HG02884 (cell line): ENCODE measurements around the gene LRRTM4.
"Not testable (repeated sequence)": the region's sequence is repeated elsewhere in the genome, so short reads cannot be mapped to it uniquely, and the experiment has no call there.

Experiments used
- ATAC-seq: cut with Tn5 transposase; IDR thresholded peaks from one replicate; pipeline ENCODE4 v1.9.1; 2021; ENCODE audit warnings: mild to moderate bottlenecking, moderate library complexity; ENCODE audit not compliant: unreplicated experiment

Gene LRRTM4

DNA sequence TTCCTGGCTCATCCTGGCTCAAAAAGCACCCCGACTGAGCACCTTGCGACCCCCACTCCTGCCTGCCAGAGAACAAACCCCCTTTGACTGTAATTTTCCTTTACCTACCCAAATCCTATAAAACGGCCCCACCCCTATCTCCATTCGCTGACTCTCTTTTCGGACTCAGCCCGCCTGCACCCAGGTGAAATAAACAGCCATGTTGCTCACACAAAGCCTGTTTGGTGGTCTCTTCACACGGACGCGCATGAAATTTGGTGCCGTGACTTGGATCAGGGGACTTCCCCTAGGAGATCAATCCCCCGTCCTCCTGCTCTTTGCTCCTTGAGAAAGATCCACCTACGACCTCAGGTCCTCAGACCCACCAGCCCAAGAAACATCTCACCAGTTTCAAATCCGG, 433.8 kb downstream of the LRRTM4 start:
- not testable (repeated sequence) for ATAC-seq

DNA sequence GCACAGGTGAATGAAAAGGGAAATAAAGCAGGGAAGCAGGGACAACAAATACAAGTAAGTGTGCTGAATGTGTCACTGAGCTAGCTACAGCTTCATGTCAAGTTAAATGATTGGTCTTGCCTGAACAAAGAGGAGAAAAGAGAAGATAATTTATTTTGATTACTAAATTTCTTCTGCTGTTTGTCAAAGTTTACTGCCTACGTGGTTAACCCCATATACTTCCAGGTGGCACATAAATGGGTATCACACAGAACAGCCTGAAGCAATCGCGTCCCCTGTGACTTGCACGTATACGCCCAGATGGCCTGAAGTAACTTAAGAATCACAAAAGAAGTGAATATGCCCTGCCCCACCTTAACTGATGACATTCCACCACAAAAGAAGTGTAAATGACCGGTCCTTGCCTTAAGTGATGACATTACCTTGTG, 434.2 kb downstream of the LRRTM4 start:
- no peak for ATAC-seq

- ATAC-seq = no peak
Observed at GRCh38 chr2:77086478-77086877, 435.7 kb downstream of the LRRTM4 start.

DNA sequence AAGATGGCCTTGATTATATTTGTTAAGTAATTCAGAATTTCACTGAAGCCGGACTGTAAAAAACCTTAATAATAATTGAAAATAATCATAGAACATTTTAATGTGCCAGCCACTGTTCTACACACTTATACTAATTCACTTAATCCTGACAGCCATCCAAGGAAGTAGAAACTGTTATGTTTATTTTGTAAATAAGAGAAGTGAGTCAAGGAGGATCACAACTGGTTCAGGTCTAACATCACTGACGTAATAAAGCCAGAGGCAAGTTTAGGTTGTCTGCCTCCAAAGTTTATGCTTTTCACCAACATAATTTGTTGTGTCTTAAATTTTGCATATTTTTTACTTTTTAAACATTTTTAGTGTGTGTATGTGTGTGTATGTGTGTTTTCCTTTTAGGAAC, 436.1 kb downstream of the LRRTM4 start:
- ATAC-seq = no peak

DNA sequence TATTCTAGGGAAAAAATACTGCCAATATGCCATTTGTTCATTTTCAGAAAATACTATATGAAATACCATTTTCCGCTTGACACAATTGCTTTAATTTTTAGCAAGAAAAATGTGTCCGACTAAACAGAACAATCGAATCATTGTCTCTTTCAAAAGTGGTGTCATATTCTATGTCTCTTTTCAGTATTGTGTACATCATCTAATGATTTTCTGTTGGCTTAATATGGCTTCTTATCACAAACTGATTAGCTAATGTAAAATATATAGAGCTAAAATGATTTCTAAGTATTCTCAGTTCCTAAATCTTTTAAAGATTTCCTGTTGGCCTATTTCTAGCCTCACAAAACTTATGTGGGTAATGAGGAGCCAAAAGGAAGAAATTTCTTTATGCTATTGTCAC, 436.6 kb downstream of the LRRTM4 start:
- ATAC-seq = no peak

- no peak for ATAC-seq
Observed at GRCh38 chr2:77081597-77081996, 440.6 kb downstream of the LRRTM4 start.

GRCh38 chr2:77064324-77064723, 457.9 kb downstream of the LRRTM4 start:
- no peak for ATAC-seq

- ATAC-seq = no peak
Observed at GRCh38 chr2:77054938-77055337, 467.2 kb downstream of the LRRTM4 start.

DNA sequence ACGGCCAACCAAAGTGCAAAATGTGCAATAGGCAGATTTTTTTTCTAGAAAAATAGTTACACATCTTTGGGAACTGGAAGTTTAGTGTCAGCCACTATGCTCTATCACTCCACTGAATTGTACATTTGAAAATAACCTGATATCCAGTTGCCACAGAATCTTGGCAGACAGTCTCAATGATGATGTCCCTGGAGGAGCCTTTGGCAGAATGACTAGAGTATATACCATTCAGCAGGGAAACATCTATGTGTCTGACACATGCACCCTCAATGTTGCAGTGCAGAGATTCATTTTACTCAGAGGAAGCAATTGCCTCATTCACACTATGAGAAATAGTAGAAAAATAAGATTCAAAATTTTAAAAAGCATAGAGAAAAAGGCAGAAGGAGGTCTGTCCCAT, 475.8 kb downstream of the LRRTM4 start:
- no peak for ATAC-seq

DNA sequence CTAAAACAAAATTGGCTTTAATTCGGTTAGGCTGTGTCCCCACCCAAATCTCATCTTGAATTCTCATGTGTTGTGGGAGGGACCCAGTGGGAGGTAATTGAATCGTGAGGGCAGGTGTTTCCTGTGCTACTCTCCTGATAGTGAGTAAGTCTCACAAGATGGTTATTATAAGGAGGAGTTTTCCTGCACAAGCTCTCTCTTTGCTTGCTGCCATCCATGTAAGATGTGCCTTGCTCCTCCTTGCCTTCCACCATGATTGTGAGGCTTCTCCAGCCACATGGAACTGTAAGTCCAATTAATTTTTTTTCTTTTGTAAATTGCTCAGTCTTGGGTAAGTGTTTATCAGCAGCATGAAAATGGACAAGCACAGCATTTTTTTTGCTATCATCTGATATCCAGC, 476.7 kb downstream of the LRRTM4 start:
- ATAC-seq = not testable (repeated sequence)

DNA sequence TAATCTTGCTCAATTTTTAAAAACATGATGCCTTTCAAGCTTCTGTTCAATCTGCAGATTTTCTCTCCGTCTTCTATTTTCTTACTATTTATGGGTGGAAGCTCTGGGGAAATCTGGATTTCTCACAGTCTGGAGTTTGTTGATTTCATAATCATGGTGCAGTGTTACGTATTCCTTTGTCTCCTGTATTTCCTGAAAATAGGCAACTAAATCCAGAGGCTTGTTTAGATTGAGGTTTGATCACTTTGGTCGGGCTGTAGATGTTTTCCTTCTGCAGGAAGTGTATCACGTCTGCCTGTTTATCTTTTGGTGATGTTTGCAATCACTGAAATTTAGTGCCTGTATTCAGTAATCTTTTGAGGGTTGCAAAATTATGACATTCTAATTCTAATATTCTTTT, 487.7 kb downstream of the LRRTM4 start:
- no peak for ATAC-seq

- not testable (repeated sequence) for ATAC-seq
Observed at GRCh38 chr2:77029237-77029636, 492.9 kb downstream of the LRRTM4 start.

DNA sequence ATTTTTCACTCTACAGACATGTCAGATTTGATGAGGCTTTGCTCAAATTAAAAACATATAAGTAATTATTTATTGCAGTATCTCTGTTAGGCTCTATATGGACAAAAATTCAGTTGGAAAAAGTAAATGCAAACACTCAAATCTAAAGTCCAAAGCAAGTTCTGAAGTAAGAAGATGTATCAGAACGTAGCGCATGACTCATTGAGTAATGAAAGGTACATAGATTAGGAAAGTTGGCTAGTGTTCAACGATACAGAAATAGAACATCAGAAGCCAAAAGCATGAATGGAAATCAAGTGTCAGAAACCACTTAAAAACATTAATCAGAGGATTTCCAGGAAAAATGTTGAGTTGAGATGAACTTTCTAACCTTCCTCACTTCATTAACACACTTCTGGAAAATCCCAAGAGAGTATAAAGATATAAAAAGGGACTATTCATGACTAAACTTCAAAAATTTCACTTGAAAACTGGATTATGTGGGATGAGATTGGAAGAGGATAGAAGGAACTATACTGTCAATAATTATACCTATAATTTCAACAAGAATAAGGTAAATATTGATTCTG, 494.1 kb downstream of the LRRTM4 start:
- ATAC-seq = no peak

DNA sequence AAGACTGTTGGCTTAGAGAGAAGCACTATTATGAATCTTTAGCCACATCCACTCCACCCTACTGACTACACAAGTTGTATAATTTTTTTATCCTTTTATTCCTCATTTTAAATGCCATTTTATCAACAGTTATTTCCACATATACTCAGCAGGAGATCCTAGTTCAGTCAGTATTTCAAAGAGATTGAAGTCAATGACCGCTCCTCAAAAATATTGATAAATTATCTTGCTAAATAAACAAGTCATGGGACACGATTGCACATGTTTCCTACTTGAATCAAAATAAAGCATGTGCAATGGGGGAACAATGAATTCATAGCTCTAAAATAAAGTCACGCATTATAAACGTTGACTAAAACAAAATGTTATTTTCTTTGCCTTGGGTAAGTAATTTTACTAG, 496.5 kb downstream of the LRRTM4 start:
- ATAC-seq = no peak

DNA sequence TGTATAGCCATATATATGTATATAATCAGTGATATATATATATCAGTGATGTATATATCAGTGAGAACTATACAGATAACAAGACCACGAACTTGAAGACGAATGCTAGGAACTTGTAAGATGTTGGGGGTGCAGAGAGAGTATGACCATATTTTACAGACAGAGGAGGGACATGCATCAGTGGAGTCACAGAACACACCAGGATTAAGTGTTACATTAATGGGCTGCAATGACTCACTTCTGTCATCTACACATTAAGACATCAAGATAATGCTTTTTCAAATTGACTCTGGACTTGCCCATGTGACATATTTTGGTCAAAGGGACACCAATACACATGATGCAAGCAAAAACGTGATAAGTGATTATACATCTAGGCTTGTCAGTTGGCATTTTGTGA, 501.0 kb downstream of the LRRTM4 start:
- no peak for ATAC-seq

- ATAC-seq = no peak
Observed at GRCh38 chr2:77018219-77018618, 504.0 kb downstream of the LRRTM4 start.

DNA sequence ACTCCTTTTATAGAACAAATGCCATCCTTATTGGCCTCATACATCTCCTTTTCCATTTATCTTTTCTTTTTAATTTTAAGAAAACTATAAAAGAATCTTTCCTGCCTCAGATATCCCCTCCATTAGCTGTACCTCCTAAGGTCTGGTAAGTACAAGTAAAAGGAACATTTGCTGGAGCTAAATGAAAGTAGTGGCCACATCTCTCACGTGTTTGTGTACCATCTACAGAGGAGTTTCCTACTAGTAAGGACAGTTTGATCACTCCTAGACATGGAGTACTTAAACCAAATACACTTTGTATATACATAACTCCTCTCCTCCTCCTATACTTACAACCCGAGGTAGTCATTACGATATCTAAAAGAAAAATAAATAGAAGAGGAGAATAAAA, 504.8 kb downstream of the LRRTM4 start:
- no peak for ATAC-seq

DNA sequence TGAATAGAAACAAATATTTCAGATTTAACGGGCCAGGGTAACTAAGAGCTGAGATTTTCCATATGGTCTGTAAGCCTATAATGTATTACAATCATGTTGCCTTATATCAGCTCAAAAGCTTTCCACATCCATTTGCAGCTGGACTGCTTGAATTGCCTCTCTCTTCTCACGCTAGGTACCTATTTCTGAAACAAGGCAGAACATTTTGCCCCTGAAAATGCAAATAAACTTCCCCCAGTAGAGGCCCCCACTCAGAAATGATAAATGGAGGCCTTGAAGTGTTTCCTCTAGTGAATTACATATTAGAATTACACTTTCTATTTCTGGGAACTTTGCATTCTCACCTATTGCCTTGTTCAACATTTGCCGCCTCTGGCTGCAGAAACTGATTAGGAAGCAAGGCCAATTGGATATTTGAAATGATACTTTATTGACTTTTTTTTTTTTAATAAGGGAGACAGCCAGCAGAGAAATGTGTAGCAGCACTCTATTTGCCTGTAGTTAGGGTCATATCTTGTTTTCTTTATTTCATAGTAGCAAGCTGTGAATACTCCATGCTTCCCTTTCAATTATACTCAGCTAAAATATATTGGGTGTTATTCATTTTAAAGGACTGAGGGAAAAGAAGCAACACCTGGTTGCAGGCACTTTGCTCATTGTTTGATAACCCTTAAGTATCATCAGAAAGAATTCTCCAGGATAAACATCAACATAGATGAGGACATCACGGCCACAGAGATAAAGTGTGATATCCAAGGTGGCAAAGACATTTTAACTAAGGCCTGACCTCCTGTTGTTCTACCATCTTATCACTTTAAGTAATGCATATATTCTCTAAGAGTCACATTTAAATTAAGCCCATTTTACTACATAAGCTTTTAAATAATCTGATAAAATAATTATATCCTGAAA, 505.5 kb downstream of the LRRTM4 start:
- no peak for ATAC-seq

DNA sequence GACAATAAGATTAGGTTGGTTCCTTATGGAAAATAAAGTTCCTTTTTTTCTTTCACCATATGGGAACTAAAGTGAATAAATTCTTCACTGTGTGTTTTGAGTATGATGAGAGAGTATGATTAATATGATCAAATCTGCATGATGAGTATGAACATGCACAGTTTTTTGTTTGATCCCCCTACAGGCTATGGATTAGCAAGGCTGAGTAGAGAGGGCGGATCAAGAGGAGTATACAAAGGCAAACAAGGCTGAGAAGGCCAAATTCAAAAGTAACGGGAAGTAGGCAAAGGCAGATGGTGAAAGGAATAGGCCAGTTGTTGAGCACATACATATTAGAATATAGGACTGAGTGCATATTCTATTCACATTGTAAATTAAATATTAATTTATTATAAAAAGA, 508.2 kb downstream of the LRRTM4 start:
- no peak for ATAC-seq

DNA sequence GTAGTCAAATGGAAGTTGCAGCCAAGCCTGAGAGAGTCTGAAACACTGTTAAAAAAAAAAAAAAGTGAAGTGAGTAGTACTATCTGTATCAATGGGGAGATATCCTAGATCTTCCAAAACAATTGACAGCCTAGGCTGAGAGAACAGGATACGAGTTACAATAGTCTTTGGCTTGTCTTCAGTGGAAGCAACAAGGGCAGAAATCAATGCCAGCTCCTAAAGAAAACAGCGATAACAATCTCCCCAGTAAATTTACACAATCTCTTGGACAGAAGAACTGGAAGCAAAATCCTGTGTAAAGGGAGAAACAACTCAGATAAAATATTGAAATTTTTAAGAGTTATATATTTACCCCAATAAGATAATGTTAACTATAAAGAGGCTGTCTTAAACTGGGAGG, 508.7 kb downstream of the LRRTM4 start:
- ATAC-seq = no peak

DNA sequence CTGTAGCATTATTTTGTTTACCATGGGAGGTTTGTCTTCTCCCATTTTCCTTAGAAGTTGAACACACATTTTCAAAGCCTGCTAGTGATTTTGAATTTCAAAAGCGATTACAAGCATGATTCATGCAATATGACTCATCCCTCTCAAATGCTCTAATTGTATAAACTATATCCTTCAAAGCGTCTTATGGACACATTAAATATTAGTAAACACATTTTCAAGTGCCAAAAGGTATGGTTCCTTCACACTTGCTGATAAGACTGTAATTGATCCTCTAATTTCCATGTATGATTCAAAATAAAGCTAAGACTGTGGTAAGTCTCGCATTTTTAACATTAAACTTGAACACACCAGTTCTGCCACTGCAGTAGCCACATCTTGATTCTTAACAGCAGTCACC, 512.9 kb downstream of the LRRTM4 start:
- no peak for ATAC-seq

DNA sequence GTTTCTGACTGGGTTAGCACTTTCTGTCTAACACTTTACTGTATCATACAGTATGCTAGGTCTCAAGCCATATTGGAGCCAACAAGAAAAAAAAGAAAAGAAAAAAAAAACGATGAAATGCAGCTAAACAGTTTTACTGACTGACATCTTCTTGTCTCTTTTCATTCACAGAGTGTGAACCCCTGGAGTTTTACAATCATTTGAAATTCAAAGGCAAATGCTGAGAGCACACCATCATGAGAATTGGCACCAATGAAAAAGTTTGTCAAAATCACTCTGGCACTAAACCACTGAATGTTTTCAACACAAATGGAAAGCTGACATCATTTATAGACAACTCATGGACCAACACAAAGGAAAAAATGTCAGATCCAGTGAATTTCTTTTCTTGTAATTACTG, 513.3 kb downstream of the LRRTM4 start:
- no peak for ATAC-seq

GRCh38 chr2:77007686-77008085, 514.5 kb downstream of the LRRTM4 start:
- no peak for ATAC-seq
